ENCODE results near the gene NOTUM. TPM values are rescaled to one million over a fixed set of nuclear protein-coding genes. Genes with fewer than 3 reads are reported as not detected.

NOTUM gene
- total and polyA plus RNA-seq, 8 donors, result 0.79 to 71.4 (median 65.1) TPM

DNA sequence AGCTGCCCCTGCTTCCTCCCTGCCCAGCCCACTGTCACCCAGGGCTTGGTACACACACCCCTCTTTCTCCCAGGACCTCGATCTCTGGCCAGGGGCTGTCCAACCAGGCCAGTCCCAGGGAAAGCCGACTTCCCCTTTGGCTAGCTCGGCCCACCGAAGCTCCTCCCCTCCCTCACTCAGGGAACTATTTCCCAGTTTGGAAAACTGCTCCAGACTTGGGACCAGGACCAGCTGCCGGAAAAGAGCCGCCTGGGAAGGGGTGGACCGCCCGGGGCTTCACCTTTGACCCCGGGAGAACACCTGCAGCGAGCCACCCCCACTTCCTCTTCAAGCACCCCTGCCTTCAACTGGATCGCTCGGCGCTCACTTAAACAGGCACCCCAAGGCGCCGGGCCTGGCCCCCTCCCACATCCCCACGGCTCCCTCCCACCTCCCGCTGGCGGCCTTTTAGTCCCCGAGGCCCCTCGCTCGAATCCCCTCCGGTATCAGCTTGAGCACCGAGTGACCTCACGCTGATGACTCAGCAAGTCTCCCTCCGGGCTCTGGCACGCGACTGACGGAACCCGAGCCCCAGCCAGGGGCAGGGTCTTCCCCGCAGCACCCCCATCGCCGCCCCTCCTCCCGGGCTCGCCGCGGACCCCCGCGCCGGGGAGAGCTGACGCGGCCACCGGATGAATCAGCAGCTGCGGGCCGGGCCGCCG is 34.4 kb downstream of the NOTUM start:
- TF ChIP-seq, protein P1, sequence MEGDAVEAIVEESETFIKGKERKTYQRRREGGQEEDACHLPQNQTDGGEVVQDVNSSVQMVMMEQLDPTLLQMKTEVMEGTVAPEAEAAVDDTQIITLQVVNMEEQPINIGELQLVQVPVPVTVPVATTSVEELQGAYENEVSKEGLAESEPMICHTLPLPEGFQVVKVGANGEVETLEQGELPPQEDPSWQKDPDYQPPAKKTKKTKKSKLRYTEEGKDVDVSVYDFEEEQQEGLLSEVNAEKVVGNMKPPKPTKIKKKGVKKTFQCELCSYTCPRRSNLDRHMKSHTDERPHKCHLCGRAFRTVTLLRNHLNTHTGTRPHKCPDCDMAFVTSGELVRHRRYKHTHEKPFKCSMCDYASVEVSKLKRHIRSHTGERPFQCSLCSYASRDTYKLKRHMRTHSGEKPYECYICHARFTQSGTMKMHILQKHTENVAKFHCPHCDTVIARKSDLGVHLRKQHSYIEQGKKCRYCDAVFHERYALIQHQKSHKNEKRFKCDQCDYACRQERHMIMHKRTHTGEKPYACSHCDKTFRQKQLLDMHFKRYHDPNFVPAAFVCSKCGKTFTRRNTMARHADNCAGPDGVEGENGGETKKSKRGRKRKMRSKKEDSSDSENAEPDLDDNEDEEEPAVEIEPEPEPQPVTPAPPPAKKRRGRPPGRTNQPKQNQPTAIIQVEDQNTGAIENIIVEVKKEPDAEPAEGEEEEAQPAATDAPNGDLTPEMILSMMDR (IDR thresholded peaks at IDR 0.05), result no peak
- peak; percentile 32 to 90 (median 81) for DNase-seq
- Histone ChIP-seq H3K4me1 (peaks cover 19 to 62% of the 10 kb centered on the region in 2 donors), H3K4me3 (peak overlapping the region; percentile 66 to 98), H3K9me3 (no peaks in the 10 kb centered on the region), H3K36me3 (peaks cover 0 to 13% of the 10 kb centered on the region in 2 donors), H3K27me3 (peaks cover 0 to 38% of the 10 kb centered on the region in 2 donors), H3K27ac (peak overlapping the region; percentile 96 to 98)
- intact Hi-C loops (cut with DNase I), result no loop called here
- ATAC-seq, result peak; percentile 63

DNA sequence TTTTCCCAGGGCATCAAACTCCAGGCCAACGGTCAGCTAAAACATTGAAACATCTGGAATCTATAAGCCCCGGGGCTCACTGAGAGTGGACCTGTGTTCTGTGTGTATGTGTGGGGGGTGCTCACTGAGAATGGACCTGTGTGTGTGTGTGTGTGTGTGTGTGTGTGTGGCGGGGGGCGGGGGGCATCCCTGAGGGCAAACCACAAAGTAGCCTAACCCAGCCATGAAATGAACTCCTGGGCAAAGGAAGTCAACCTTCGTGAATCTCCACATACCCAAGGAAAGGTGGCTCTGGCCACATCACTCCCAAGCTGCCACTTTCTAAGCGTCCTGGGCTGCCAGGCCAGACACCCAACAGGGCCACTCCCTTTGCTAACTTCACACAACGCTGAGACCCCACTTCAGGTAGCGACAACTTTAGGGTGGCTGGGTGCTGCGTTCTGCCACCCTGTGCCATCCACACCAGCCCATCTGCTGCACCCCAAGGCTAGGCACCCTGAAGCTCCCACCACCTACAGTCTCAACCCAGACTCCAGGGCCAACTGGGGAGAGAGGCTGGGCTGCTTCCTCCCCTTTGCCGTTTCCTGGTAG is 35.0 kb downstream of the NOTUM start:
- Histone ChIP-seq H3K36me3 (peaks cover 0 to 20% of the 10 kb centered on the region in 2 donors), H3K4me1 (peaks cover 19 to 67% of the 10 kb centered on the region in 2 donors), H3K27ac (peak overlapping the region; percentile 96 to 98), H3K4me3 (peak overlapping the region; percentile 66 to 98), H3K9me3 (no peaks in the 10 kb centered on the region), H3K27me3 (peaks cover 0 to 31% of the 10 kb centered on the region in 2 donors)
- DNase-seq, result no peak
- no peak for ATAC-seq
- intact Hi-C loops (cut with DNase I), result no loop called here
- TF ChIP-seq, protein P1 (IDR thresholded peaks at IDR 0.05), result no peak

DNA sequence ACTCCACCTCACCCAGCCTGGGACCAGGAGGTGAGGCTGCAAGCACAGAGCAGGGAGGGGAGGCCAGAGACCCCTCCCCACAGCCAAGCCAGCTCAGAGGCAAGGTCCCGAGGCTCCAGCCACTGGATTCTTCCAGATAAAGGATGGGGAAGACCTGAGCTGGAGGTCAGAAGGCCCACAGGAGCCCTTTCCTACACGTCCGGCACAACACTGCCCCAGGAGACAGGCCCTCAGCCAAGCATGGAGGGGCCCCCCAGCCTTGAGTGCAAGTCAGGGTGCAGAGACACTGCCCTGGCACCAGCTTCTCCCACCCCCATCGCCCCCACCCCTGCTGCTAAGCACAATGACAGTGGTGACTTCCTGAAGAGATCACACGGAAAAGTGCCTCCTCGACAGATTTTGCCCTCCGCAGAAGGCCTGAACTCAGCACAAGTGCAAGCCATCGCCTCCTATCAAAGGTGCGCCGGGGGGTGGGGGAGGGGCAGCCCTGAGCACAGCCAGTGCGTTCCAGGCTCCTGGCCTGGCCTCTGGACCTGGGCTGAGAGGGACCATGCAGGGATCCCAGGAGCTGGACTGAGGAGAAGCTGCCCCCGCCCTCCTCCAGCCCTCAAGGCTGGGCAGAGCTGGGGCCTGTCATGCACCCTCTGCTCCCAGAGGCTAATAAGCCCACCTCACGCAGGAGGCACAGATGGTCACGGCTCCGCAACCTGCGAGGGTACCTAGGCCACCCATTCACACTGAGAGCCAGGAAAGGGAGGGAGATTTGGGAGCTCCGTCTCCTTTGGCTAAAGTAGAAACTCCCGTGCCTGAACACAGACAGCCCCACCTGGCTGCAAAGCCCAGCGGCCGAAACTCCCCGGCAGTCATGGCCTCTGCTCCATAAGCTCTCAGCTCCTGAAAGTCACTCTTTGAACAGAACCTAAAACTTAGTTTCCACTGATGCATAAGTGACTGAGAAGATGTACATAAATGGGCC is 36.1 kb downstream of the NOTUM start:
- H3K9me3 ChIP-seq, result no peaks in the 10 kb centered on the region
- peak overlapping the region in 1 of 2 donors; percentile 98 for H3K27ac ChIP-seq
- peaks cover 0 to 31% of the 10 kb centered on the region in 2 donors for H3K36me3 ChIP-seq
- DNase-seq (no peak), ATAC-seq (no peak)
- H3K4me3 ChIP-seq, result peak overlapping the region in 1 of 2 donors; percentile 98
- peaks cover 19 to 78% of the 10 kb centered on the region in 2 donors for H3K4me1 ChIP-seq
- peaks cover 0 to 20% of the 10 kb centered on the region in 2 donors for H3K27me3 ChIP-seq
- TF ChIP-seq, protein P1 (IDR thresholded peaks at IDR 0.05), result no peak
- intact Hi-C loops (cut with DNase I), result no loop called here

DNA sequence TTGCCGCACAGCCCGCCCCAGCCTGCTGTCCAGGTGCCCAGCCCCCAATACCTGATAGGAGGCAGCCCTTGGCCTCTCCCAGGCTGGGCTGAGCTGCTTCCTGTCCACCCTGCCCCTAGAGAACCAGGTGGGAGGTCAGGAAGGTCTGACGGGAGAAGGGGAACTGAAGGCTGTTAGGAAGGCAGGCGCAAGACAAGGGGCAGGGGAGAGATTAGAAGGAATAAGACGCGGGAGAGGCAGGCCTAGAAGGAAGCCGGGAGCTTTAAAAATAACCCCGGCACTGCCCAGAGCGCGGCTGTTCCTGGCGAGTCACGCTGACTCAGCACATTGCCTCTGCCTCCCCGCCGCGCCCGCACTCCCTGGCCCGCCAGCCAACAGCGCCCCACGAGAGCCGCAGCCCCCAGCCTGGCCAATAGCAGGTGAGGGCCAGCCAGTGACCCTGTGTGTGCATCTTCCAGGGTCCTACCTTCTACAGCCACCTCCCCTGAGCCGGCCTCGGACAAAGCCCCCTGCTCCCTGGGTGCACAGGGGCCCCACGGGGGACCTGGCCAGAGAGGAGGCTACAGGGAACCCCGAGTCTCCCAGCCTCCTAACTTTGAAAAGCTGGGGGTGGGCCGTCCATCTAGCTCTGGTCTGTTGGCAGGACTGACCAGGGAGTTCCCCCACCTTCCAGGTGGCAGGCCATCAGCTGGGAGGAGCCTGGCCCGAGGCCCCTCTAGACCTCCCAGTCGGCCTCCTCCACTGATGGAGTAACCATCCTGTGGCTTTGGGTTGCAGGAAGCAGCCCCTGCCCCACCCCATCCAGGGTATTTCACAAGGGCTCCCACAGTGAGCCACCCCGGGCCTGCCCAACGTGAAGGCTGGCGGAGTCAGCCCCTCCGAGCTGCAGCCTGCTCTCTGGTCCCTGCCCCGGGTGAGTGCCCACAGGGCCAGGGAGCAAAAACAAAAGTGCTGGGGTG is 37.4 kb downstream of the NOTUM start:
- Histone ChIP-seq H3K27me3 (peaks cover 0 to 8% of the 10 kb centered on the region in 2 donors), H3K4me1 (peaks cover 19 to 86% of the 10 kb centered on the region in 2 donors), H3K36me3 (peaks cover 0 to 39% of the 10 kb centered on the region in 2 donors), H3K4me3 (peak overlapping the region in 1 of 2 donors; percentile 98), H3K27ac (peak overlapping the region; percentile 56 to 98), H3K9me3 (no peaks in the 10 kb centered on the region)
- TF ChIP-seq, protein P1 (IDR thresholded peaks at IDR 0.05), result no peak
- ATAC-seq (peak; percentile 53), DNase-seq (peak in 3 of 4 donors; percentile 57 to 95 (median 87))
- intact Hi-C loops (cut with DNase I), result no loop called here
